GM23338 (cell line): ENCODE results near the gene PCDHA2.

Source experiments
- CTCF ChIP-seq, 2 experiments: fragments of 200-600 bp in 1 of 2; sonication (generic) in 1 of 2; conservative IDR thresholded peaks; 2 replicates each; pipeline versions ENCODE4 v1.5.1 to v1.6.1; 2016 to 2017; ENCODE audit warnings: antibody characterized with exemption in 2 of 2, low read depth in 2 of 2, mild to moderate bottlenecking in 2 of 2, moderate library complexity in 1 of 2
- EZH2 ChIP-seq: fragments of 200-600 bp; sonication (generic); IDR thresholded peaks from one replicate; pipeline ENCODE4 v1.8.0; 2017; ENCODE audit warnings: antibody characterized with exemption, mild to moderate bottlenecking, low read depth; ENCODE audit not compliant: unreplicated experiment
- EZH2phosphoT487 ChIP-seq: fragments of 200-600 bp; sonication (generic); IDR thresholded peaks from one replicate; pipeline ENCODE4 v1.8.1; 2018; ENCODE audit warnings: antibody characterized with exemption; ENCODE audit not compliant: unreplicated experiment
- JUNB ChIP-seq: IDR thresholded peaks from one replicate; pipeline ENCODE4 v1.6.1; 2016; ENCODE audit warnings: antibody characterized with exemption; ENCODE audit not compliant: unreplicated experiment
- NANOG ChIP-seq: IDR thresholded peaks from 2 replicates; pipeline ENCODE4 v1.6.1; 2016; ENCODE audit warnings: antibody characterized with exemption, borderline replicate concordance
- POLR2AphosphoS5 ChIP-seq: IDR thresholded peaks from 2 replicates; pipeline ENCODE4 v1.6.1; 2016; ENCODE audit warnings: antibody characterized with exemption, low read depth
- REST ChIP-seq: IDR thresholded peaks from one replicate; pipeline ENCODE4 v1.6.1; 2018; ENCODE audit warnings: antibody characterized with exemption; ENCODE audit not compliant: unreplicated experiment

DNA sequence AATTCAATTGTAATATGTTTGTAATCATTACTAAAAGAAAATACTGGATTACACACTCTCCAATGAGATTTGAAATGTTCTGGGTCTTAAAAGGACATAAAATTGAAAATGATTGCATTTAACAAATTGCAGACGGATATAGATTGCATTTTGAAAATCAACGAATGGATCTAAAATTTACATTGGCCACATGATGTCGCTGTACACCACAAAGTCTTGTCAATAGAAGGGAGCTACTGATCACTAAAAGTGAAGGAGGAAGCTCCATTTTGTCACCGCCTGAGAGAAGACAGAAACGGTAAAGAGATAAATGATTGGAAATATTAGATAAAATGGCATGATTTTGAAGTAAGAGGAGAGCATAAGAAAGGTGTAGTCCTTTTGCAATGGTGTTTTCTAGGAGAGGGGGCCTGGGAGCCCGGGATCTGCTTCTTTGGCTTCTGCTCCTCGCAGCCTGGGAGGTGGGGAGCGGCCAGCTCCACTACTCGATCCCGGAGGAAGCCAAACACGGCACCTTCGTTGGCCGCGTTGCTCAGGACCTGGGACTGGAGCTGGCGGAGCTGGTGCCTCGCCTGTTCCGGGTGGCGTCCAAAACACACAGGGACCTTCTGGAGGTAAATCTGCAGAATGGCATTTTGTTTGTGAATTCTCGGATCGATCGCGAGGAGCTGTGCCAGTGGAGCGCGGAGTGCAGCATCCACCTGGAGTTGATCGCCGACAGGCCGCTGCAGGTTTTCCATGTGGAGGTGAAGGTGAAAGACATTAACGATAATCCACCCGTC, 8.6 kb upstream of the PCDHA2 start, which contains the start of gene PCDHA1:
- TF ChIP-seq CTCF (conservative IDR thresholded peaks at IDR 0.05; ENCODE audit: low read depth in 2 of 2) = peak; percentile 76
- no peak for TF ChIP-seq EZH2phosphoT487
- TF ChIP-seq EZH2 = no peak
- no peak for TF ChIP-seq POLR2AphosphoS5
- no peak for TF ChIP-seq REST
- TF ChIP-seq NANOG = no peak
- no peak for TF ChIP-seq JUNB
